WTC11 (cell line): ENCODE results near the gene AZU1. TPM values are rescaled to one million over a fixed set of nuclear protein-coding genes. Genes with fewer than 3 reads are reported as not detected.

Experiments
- ATAC-seq: fragments of 200-7000 bp; cut with Tn5 transposase; 2 replicates; pipeline ENCODE4 v1.10.0; 2021; ENCODE audit warnings: mild to moderate bottlenecking, moderate library complexity
- CTCF ChIA-PET: fragments of 300-600 bp; sonication (Branson Sonifier 250); formaldehyde crosslinking; loops from one replicate; lab custom pipeline; 2021; ENCODE audit warnings: antibody characterized with exemption; lab: Charles Lee
- POLR2A ChIA-PET: fragments of 350-600 bp; sonication (Branson Sonifier 250); formaldehyde crosslinking; loops from one replicate; lab custom pipeline; 2021; ENCODE audit warnings: antibody characterized with exemption; lab: Charles Lee
- DNase-seq: peaks from one replicate; pipeline ENCODE4 v3.0.0; 2021; ENCODE audit warnings: low spot score
- H3K27ac Mint-ChIP-seq: 2 replicates; pipeline ENCODE4 v1.8.0; 2021; ENCODE audit warnings: mixed read lengths
- H3K27me3 Mint-ChIP-seq: 2 replicates; pipeline ENCODE4 v1.8.0; 2021; ENCODE audit warnings: low read depth, mild to moderate bottlenecking, moderate library complexity, mixed read lengths
- H3K36me3 Mint-ChIP-seq: 2 replicates; pipeline ENCODE4 v1.8.0; 2021; ENCODE audit warnings: mixed read lengths
- H3K4me1 Mint-ChIP-seq: 2 replicates; pipeline ENCODE4 v1.8.0; 2022; ENCODE audit warnings: mixed read lengths
- H3K4me3 Mint-ChIP-seq: 2 replicates; pipeline ENCODE4 v1.8.0; 2021; ENCODE audit warnings: mild to moderate bottlenecking, moderate library complexity, mixed read lengths
- H3K9me3 Mint-ChIP-seq: 2 replicates; pipeline ENCODE4 v1.8.0; 2021; ENCODE audit warnings: mixed read lengths
- ARID4B ChIP-seq: sonication (generic); formaldehyde crosslinking; IDR thresholded peaks from 2 replicates; pipeline ENCODE4 v1.8.0; 2023; ENCODE audit warnings: missing genetic modification reagents, mild to moderate bottlenecking, borderline replicate concordance
- ATF1 ChIP-seq: sonication (generic); formaldehyde crosslinking; IDR thresholded peaks from 2 replicates; pipeline ENCODE4 v1.8.1; 2023; ENCODE audit warnings: mild to moderate bottlenecking, moderate library complexity, missing genetic modification reagents
- CBFB ChIP-seq: sonication (generic); formaldehyde crosslinking; IDR thresholded peaks from 2 replicates; pipeline ENCODE4 v1.8.1; 2022; ENCODE audit warnings: mild to moderate bottlenecking, low read depth, missing genetic modification reagents
- CDX4 ChIP-seq: fragments of 250-450 bp; sonication (Bioruptor Pico); IDR thresholded peaks from 2 replicates; pipeline ENCODE4 v1.9.0; 2021; ENCODE audit warnings: moderate library complexity, mild to moderate bottlenecking, inconsistent platforms, borderline replicate concordance
- E2F1 ChIP-seq: sonication (generic); formaldehyde crosslinking; IDR thresholded peaks from 2 replicates; pipeline ENCODE4 v1.8.0; 2022; ENCODE audit warnings: mild to moderate bottlenecking, missing genetic modification reagents
- FOXP4 ChIP-seq: sonication (generic); formaldehyde crosslinking; IDR thresholded peaks from 2 replicates; pipeline ENCODE4 v1.8.0; 2022; ENCODE audit warnings: mild to moderate bottlenecking, missing genetic modification reagents
- GABPB1 ChIP-seq: sonication (generic); formaldehyde crosslinking; IDR thresholded peaks from 2 replicates; pipeline ENCODE4 v1.8.1; 2023; ENCODE audit warnings: mild to moderate bottlenecking, missing genetic modification reagents
- HMGXB4 ChIP-seq: sonication (generic); formaldehyde crosslinking; IDR thresholded peaks from 2 replicates; pipeline ENCODE4 v1.8.1; 2023; ENCODE audit warnings: mild to moderate bottlenecking, moderate library complexity, missing genetic modification reagents
- IRF1 ChIP-seq: sonication (generic); formaldehyde crosslinking; IDR thresholded peaks from 2 replicates; pipeline ENCODE4 v1.8.0; 2023; ENCODE audit warnings: missing genetic modification reagents
- PRDM15 ChIP-seq: sonication (generic); formaldehyde crosslinking; IDR thresholded peaks from 2 replicates; pipeline ENCODE4 v1.8.0; 2022; ENCODE audit warnings: missing genetic modification reagents
- RELA ChIP-seq: sonication (generic); formaldehyde crosslinking; IDR thresholded peaks from 2 replicates; pipeline ENCODE4 v1.8.1; 2022; ENCODE audit warnings: missing genetic modification reagents, mild to moderate bottlenecking, borderline replicate concordance
- ZBTB43 ChIP-seq: sonication (generic); formaldehyde crosslinking; IDR thresholded peaks from 2 replicates; pipeline ENCODE4 v1.8.1; 2023; ENCODE audit warnings: mild to moderate bottlenecking, missing genetic modification reagents
- ZNF138 ChIP-seq: sonication (generic); formaldehyde crosslinking; conservative IDR thresholded peaks from 2 replicates; pipeline ENCODE4 v1.8.1; 2022; ENCODE audit warnings: mild to moderate bottlenecking, moderate library complexity, missing genetic modification reagents
- ZNF232 ChIP-seq: sonication (generic); formaldehyde crosslinking; IDR thresholded peaks from 2 replicates; pipeline ENCODE4 v1.8.0; 2022; ENCODE audit warnings: mild to moderate bottlenecking, missing genetic modification reagents
- ZNF263 ChIP-seq: sonication (generic); formaldehyde crosslinking; IDR thresholded peaks from 2 replicates; pipeline ENCODE4 v1.8.1; 2022; ENCODE audit warnings: low read depth, mild to moderate bottlenecking, moderate library complexity, missing genetic modification reagents
- total RNA-seq: library from RNA; stranded (reverse); gene quantifications from 3 replicates; pipeline ENCODE4 v1.2.3, GENCODE V29; 2021

The AZU1 gene
- total RNA-seq, 1 experiment from 2014 or later = 1.2 TPM

GRCh38 chr19:861756-862580 is 34.3 kb downstream of the AZU1 start:
- Mint-ChIP-seq H3K4me1 (no peaks in the 10 kb centered on the region; the same call in 1 of the 2 replicates), H3K9me3 (no peaks in the 10 kb centered on the region), H3K27ac (no peak overlapping the region), H3K27me3 (peaks cover 35% of the 10 kb centered on the region), H3K4me3 (peak overlapping the region; percentile 61), H3K36me3 (no peaks in the 10 kb centered on the region)
- DNase-seq (peak; percentile 96), ATAC-seq (peak; percentile 78)
- POLR2A ChIA-PET = interaction anchor here (0.7 kb wide), 1 partner anchor 128 kb away, joined by 5 read pairs; no protein-coding TSS in a partner anchor
- CTCF ChIA-PET = interaction anchor here (0.6 to 2.1 kb wide), 13 partner anchors 10 to 277 kb away, joined by 3 to 10 read pairs (median 3); no protein-coding TSS in a partner anchor
- TF ChIP-seq CBFB (CRISPR knock-in tag) (no peak), ZBTB43 (CRISPR knock-in tag) (peak; percentile 62; the same call in 1 of the 2 replicates), GABPB1 (no peak), ATF1 (CRISPR knock-in tag) (peak; percentile 61; the same call in 1 of the 2 replicates), ZNF138 (CRISPR knock-in tag) (0 out of 2 replicates have a peak, but pooled peaks have one; percentile 61), CDX4 (CRISPR knock-in tag) (no peak), E2F1 (CRISPR knock-in tag) (0 out of 2 replicates have a peak, but pooled peaks have one; percentile 63), ZNF263 (no peak), HMGXB4 (CRISPR knock-in tag) (peak; percentile 84; the same call in 1 of the 2 replicates), FOXP4 (CRISPR knock-in tag) (peak; percentile 97), ARID4B (CRISPR knock-in tag) (peak; percentile 93), IRF1 (CRISPR knock-in tag) (peak; percentile 82), PRDM15 (CRISPR knock-in tag) (peak; percentile 56), ZNF232 (CRISPR knock-in tag) (peak; percentile 49; the same call in 1 of the 2 replicates), RELA (CRISPR knock-in tag) (0 out of 2 replicates have a peak, but pooled peaks have one; percentile 79)
